Measurements from ENCODE around the gene USP4. TPM values are rescaled to one million over a fixed set of nuclear protein-coding genes. Genes with fewer than 3 reads are reported as not detected.
"Not testable (repeated sequence)": the region's sequence is repeated elsewhere in the genome, so short reads cannot be mapped to it uniquely, and the experiment has no call there.

Gene USP4
- total RNA-seq, 1 donor from 2014 or later, result 31.8 TPM

DNA sequence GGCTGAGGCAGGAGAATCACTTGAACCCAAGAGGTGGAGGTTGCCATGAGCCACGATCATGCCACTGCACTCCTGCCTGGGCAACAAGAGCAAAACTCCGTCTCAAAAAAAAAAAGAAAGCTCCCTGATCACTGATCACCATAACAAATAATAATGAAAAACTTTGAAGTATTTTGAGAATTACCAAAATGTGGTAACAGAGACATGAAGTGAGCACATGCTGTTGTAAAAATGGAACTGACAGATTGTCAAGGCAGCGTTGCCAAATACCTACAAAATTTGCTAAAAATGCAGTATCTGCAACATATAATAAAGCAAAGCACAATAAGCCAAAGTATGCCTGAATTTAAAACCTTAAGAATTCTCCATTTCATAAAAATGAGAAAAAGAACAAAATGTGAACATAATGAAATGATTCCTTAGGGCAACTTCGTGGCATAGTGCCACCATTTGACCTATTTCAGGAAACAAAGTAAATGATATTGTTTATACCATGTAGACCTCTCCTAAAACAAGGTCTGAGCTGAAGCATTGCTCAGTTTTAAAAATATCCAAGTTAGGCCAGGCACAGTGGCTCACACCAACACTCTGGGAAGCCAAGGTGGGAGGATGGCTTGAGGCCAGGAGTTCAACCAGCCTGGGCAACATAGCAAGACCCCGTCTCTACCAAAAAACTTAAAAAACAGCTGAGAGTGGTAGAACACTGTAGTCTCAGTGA lies 5.8 kb downstream of the USP4 start:
- Mint-ChIP-seq H3K36me3 (ENCODE audit: low read depth, unreplicated experiment) (peaks cover 12% of the 10 kb centered on the region), H3K27ac (ENCODE audit: unreplicated experiment) (no peak overlapping the region), H3K4me3 (ENCODE audit: unreplicated experiment) (no peak overlapping the region), H3K27me3 (ENCODE audit: low read depth, unreplicated experiment) (no peaks in the 10 kb centered on the region), H3K4me1 (ENCODE audit: low read depth, unreplicated experiment) (peaks cover 2% of the 10 kb centered on the region), H3K9me3 (ENCODE audit: unreplicated experiment) (peaks cover 2% of the 10 kb centered on the region)
- no peak overlapping the region for H3K9ac ChIP-seq (ENCODE audit: low read length)
- no peaks in the 10 kb centered on the region for H3K4me1 ChIP-seq (ENCODE audit: insufficient read depth, low read length)
- FAIRE-seq (no peak), DNase-seq (ENCODE audit: low read depth) (no peak)
- no peak overlapping the region for H3K27ac ChIP-seq (ENCODE audit: low read depth, low read length)
- H3K27me3 ChIP-seq (ENCODE audit: insufficient read depth, low read length), result no peaks in the 10 kb centered on the region
- no peaks in the 10 kb centered on the region for H3K9me3 ChIP-seq (ENCODE audit: insufficient read depth, low read depth, low read length)
- H3K36me3 ChIP-seq (ENCODE audit: insufficient read depth, low read length), result peaks cover 23% of the 10 kb centered on the region
- H3K4me3 ChIP-seq (ENCODE audit: insufficient read depth, low read depth, low read length), result no peak overlapping the region
- peaks cover 17% of the 10 kb centered on the region for H4K20me1 ChIP-seq (ENCODE audit: insufficient read depth, low read length)
- H3K79me2 ChIP-seq (ENCODE audit: insufficient read depth, low read length), result peaks cover 58% of the 10 kb centered on the region
- no peak for TF ChIP-seq EZH2 (IDR thresholded peaks at IDR 0.05; ENCODE audit: insufficient read depth, low read length)
- TF ChIP-seq, protein P1, sequence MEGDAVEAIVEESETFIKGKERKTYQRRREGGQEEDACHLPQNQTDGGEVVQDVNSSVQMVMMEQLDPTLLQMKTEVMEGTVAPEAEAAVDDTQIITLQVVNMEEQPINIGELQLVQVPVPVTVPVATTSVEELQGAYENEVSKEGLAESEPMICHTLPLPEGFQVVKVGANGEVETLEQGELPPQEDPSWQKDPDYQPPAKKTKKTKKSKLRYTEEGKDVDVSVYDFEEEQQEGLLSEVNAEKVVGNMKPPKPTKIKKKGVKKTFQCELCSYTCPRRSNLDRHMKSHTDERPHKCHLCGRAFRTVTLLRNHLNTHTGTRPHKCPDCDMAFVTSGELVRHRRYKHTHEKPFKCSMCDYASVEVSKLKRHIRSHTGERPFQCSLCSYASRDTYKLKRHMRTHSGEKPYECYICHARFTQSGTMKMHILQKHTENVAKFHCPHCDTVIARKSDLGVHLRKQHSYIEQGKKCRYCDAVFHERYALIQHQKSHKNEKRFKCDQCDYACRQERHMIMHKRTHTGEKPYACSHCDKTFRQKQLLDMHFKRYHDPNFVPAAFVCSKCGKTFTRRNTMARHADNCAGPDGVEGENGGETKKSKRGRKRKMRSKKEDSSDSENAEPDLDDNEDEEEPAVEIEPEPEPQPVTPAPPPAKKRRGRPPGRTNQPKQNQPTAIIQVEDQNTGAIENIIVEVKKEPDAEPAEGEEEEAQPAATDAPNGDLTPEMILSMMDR (IDR thresholded peaks at IDR 0.05; ENCODE audit: insufficient read depth, low read depth, low read length), result no peak
- H2AFZ ChIP-seq (ENCODE audit: low read depth, low read length), result no peak overlapping the region
- H3K4me2 ChIP-seq (ENCODE audit: low read length), result no peak overlapping the region

DNA sequence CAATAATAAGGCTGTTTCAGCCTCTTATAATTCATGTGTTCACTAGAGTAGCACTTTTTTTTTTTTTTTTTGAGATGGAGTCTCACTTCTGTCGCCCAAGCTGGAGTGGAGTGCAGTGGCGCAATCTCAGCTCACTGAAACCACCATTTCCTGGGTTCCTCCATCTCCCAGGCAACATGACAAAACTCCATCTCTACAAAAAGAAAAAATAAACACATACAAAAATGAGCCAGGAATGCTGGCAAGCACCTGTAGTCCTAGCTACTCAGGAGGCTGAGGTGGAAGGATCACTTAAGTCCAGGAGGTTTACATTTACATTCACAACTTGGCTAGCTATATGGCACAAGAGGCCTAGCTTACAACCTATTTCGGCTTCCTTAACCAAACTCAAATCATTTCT lies 6.8 kb downstream of the USP4 start:
- no peak overlapping the region for H3K9ac ChIP-seq (ENCODE audit: low read length)
- peaks cover 49% of the 10 kb centered on the region for H3K79me2 ChIP-seq (ENCODE audit: insufficient read depth, low read length)
- FAIRE-seq, result no peak
- H3K27me3 ChIP-seq (ENCODE audit: insufficient read depth, low read length), result no peaks in the 10 kb centered on the region
- H3K27me3 Mint-ChIP-seq (ENCODE audit: low read depth, unreplicated experiment), result no peaks in the 10 kb centered on the region
- H3K9me3 Mint-ChIP-seq (ENCODE audit: unreplicated experiment), result no peaks in the 10 kb centered on the region
- H3K4me1 ChIP-seq (ENCODE audit: insufficient read depth, low read length), result no peaks in the 10 kb centered on the region
- H3K36me3 Mint-ChIP-seq (ENCODE audit: low read depth, unreplicated experiment), result peaks cover 9% of the 10 kb centered on the region
- H3K4me2 ChIP-seq (ENCODE audit: low read length), result no peak overlapping the region
- no peak overlapping the region for H3K4me3 Mint-ChIP-seq (ENCODE audit: unreplicated experiment)
- DNase-seq (ENCODE audit: low read depth), result no peak
- H3K27ac ChIP-seq (ENCODE audit: low read depth, low read length), result no peak overlapping the region
- peaks cover 26% of the 10 kb centered on the region for H3K36me3 ChIP-seq (ENCODE audit: insufficient read depth, low read length)
- H2AFZ ChIP-seq (ENCODE audit: low read depth, low read length), result no peak overlapping the region
- H3K27ac Mint-ChIP-seq (ENCODE audit: unreplicated experiment), result no peak overlapping the region
- H3K4me1 Mint-ChIP-seq (ENCODE audit: low read depth, unreplicated experiment), result no peaks in the 10 kb centered on the region
- no peaks in the 10 kb centered on the region for H3K9me3 ChIP-seq (ENCODE audit: insufficient read depth, low read depth, low read length)
- peaks cover 15% of the 10 kb centered on the region for H4K20me1 ChIP-seq (ENCODE audit: insufficient read depth, low read length)
- TF ChIP-seq, protein P1 (IDR thresholded peaks at IDR 0.05; ENCODE audit: insufficient read depth, low read depth, low read length), result no peak
- TF ChIP-seq EZH2 (IDR thresholded peaks at IDR 0.05; ENCODE audit: insufficient read depth, low read length), result no peak
- H3K4me3 ChIP-seq (ENCODE audit: insufficient read depth, low read depth, low read length), result no peak overlapping the region

DNA sequence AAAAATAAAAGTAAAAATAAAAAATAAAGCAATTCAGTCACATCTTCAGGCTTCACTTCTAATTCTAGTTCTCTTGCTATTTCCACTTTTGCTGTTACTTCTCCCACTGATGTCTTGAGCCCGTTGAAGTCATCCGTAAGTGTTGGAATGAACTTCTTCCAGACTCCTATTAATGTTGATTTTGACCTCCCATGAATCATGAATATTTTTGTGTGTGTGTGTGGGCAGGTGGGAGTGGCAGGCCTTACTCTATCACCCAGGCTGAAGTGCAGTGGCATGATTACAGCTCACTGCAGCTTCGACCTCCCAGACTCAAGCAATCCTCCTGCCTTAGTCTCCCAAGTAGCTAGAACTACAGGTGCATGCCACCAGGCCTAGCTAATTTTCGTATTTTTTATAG lies 10.7 kb downstream of the USP4 start:
- H2AFZ ChIP-seq (ENCODE audit: low read depth, low read length), result no peak overlapping the region
- no peak overlapping the region for H3K4me3 ChIP-seq (ENCODE audit: insufficient read depth, low read depth, low read length)
- no peaks in the 10 kb centered on the region for H3K9me3 ChIP-seq (ENCODE audit: insufficient read depth, low read depth, low read length)
- no peaks in the 10 kb centered on the region for H3K4me1 Mint-ChIP-seq (ENCODE audit: low read depth, unreplicated experiment)
- no peak overlapping the region for H3K27ac Mint-ChIP-seq (ENCODE audit: unreplicated experiment)
- H3K27me3 Mint-ChIP-seq (ENCODE audit: low read depth, unreplicated experiment), result no peaks in the 10 kb centered on the region
- H4K20me1 ChIP-seq (ENCODE audit: insufficient read depth, low read length), result peaks cover 18% of the 10 kb centered on the region
- FAIRE-seq (no peak), DNase-seq (ENCODE audit: low read depth) (peak; percentile 35)
- H3K27ac ChIP-seq (ENCODE audit: low read depth, low read length), result no peak overlapping the region
- no peak overlapping the region for H3K4me2 ChIP-seq (ENCODE audit: low read length)
- peaks cover 15% of the 10 kb centered on the region for H3K36me3 Mint-ChIP-seq (ENCODE audit: low read depth, unreplicated experiment)
- H3K79me2 ChIP-seq (ENCODE audit: insufficient read depth, low read length), result peaks cover 17% of the 10 kb centered on the region
- no peak overlapping the region for H3K9ac ChIP-seq (ENCODE audit: low read length)
- no peaks in the 10 kb centered on the region for H3K27me3 ChIP-seq (ENCODE audit: insufficient read depth, low read length)
- peaks cover 43% of the 10 kb centered on the region for H3K36me3 ChIP-seq (ENCODE audit: insufficient read depth, low read length)
- H3K4me3 Mint-ChIP-seq (ENCODE audit: unreplicated experiment), result no peak overlapping the region
- no peaks in the 10 kb centered on the region for H3K4me1 ChIP-seq (ENCODE audit: insufficient read depth, low read length)
- no peak for TF ChIP-seq EZH2 (IDR thresholded peaks at IDR 0.05; ENCODE audit: insufficient read depth, low read length)
- TF ChIP-seq, protein P1 (IDR thresholded peaks at IDR 0.05; ENCODE audit: insufficient read depth, low read depth, low read length), result no peak
- no peaks in the 10 kb centered on the region for H3K9me3 Mint-ChIP-seq (ENCODE audit: unreplicated experiment)

DNA sequence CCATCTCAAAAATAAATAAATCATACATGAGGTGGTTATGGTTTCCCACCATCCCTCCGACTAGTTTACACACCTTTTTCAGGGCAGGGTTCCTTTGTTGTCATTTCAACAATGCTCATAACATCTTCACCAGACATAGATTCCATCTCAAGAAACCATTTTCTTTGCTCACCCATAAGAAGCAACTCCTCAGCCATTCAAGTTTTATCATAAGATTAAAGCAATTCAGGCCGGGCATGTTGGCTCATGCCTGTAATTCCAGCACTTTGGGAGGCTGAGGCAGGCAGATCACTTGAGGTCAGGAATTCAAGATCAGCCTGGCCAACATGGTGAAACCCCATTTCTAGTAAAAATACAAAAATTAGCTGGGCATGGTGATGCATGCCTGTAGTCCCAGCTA lies 11.5 kb downstream of the USP4 start:
- H3K9me3 Mint-ChIP-seq (ENCODE audit: unreplicated experiment); H3K4me3 ChIP-seq (ENCODE audit: insufficient read depth, low read depth, low read length); H2AFZ ChIP-seq (ENCODE audit: low read depth, low read length); H3K4me1 ChIP-seq (ENCODE audit: insufficient read depth, low read length); H3K4me2 ChIP-seq (ENCODE audit: low read length); DNase-seq (ENCODE audit: low read depth); H3K9me3 ChIP-seq (ENCODE audit: insufficient read depth, low read depth, low read length); H3K27ac Mint-ChIP-seq (ENCODE audit: unreplicated experiment); H3K4me3 Mint-ChIP-seq (ENCODE audit: unreplicated experiment); H3K27me3 ChIP-seq (ENCODE audit: insufficient read depth, low read length); FAIRE-seq; H3K4me1 Mint-ChIP-seq (ENCODE audit: low read depth, unreplicated experiment); H3K27ac ChIP-seq (ENCODE audit: low read depth, low read length); H3K27me3 Mint-ChIP-seq (ENCODE audit: low read depth, unreplicated experiment); H3K9ac ChIP-seq (ENCODE audit: low read length): not testable (repeated sequence)
- H3K36me3 Mint-ChIP-seq (ENCODE audit: low read depth, unreplicated experiment), result peaks cover 14% of the 10 kb centered on the region
- peaks cover 17% of the 10 kb centered on the region for H4K20me1 ChIP-seq (ENCODE audit: insufficient read depth, low read length)
- H3K36me3 ChIP-seq (ENCODE audit: insufficient read depth, low read length), result peaks cover 45% of the 10 kb centered on the region
- H3K79me2 ChIP-seq (ENCODE audit: insufficient read depth, low read length), result peaks cover 17% of the 10 kb centered on the region

All from astrocyte (in vitro differentiated cells and primary cell).